ENCODE measurements around the gene ADIPOQ.
A peak's percentile ranks its signal among the peaks of the same experiment; 100 is the strongest.
"Not testable (repeated sequence)": the region's sequence is repeated elsewhere in the genome, so short reads cannot be mapped to it uniquely, and the experiment has no call there.

ADIPOQ gene

GRCh38 chr3:186821429-186822387 lies 20.8 kb upstream of the ADIPOQ start:
- H3K4me1 ChIP-seq (ENCODE audit: insufficient read depth, low read length) = peaks cover 5% of the 10 kb centered on the region
- no peaks in the 10 kb centered on the region for H3K9me3 ChIP-seq (ENCODE audit: control insufficient read depth, insufficient read depth, low read length)
- no peaks in the 10 kb centered on the region for H3K36me3 ChIP-seq (ENCODE audit: insufficient read depth, low read length)
- no peak overlapping the region for H3K9ac ChIP-seq (ENCODE audit: low read depth, low read length)

DNA sequence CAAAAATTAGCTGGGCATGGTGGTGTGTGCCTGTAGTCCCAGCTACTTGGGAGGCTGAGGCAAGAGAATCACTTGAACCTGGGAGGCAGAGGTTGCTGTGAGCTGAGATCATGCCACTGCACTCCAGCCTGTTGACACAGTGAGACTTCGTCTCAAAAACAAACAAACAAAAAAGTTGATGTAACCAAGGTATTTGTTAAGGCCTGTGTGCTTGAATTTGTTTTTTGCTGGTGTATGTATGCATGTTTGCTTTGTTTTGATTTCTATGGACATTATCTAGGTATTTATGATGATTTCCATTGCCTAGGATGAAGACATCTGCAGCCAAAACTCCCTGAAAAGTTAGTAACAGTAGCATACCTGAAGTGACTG lies 20.1 kb upstream of the ADIPOQ start:
- H3K9me3 ChIP-seq (ENCODE audit: control insufficient read depth, insufficient read depth, low read length); H3K9ac ChIP-seq (ENCODE audit: low read depth, low read length); H3K36me3 ChIP-seq (ENCODE audit: insufficient read depth, low read length); H3K4me1 ChIP-seq (ENCODE audit: insufficient read depth, low read length): not testable (repeated sequence)

DNA sequence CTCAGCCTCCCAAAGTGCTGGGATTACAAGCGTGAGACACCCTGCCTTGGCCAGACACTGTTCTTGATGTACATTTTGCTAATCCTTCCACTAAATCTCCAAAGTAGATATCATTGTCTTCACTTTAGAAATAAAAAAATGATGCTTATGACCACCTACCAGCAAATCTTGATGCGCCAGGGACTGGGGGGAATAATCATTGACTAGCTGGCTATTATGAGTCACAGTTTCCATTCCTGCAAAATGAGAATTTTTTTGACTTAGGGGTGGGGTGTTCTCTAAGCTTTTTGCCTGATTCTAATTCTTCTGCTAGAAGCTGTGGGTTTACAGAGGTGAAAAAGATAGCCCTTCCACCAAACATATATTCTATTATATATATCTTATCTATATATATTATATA lies 19.1 kb upstream of the ADIPOQ start:
- Histone ChIP-seq H3K36me3 (ENCODE audit: insufficient read depth, low read length) (no peaks in the 10 kb centered on the region), H3K9ac (ENCODE audit: low read depth, low read length) (no peak overlapping the region), H3K4me1 (ENCODE audit: insufficient read depth, low read length) (peaks cover 8% of the 10 kb centered on the region)

DNA sequence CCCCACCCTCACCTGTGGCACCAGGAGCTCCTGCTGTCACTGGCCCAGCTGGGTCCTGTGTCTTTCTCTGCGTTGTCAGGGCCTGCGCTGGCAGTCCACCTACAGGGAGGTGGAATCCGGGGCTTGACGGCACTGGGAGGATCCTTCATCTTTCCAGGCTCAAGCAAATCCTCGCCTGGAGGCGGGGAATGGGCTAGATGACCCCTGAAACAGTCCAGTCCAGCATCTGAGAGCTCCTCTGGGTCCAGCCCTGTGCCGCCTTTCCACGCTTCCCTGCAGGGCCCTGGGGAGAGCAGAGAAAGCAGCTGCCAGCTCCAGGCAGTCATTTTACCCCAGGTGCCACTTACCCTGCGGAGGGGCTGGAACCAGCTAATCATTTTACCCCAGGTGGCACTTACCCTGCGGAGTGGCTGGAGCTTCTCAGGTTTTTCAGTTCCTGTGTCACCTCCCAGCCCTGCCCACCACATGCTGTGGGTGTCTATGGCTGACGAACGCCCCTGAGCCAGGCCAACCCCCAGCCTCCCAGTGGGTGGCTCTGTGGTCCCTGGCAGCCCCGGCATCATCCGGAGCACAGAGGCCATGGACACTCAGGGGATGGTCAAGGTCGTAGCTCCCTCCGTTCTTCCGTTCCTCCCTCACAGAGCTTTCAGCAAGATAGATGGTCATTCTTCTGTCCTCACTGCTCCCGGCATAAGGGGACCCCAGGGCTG lies 17.9 kb upstream of the ADIPOQ start:
- H3K36me3 ChIP-seq (ENCODE audit: insufficient read depth, low read length) = no peaks in the 10 kb centered on the region
- no peaks in the 10 kb centered on the region for H3K9me3 ChIP-seq (ENCODE audit: control insufficient read depth, insufficient read depth, low read length)
- H3K4me1 ChIP-seq (ENCODE audit: insufficient read depth, low read length) = peaks cover 9% of the 10 kb centered on the region
- H3K9ac ChIP-seq (ENCODE audit: low read depth, low read length) = peak overlapping the region; percentile 74

More for the DNA sequence above, 19.1 kb upstream of the ADIPOQ start:
- no peaks in the 10 kb centered on the region for H3K9me3 ChIP-seq (ENCODE audit: control insufficient read depth, insufficient read depth, low read length)

GRCh38 chr3:186825294-186825821 lies 17.2 kb upstream of the ADIPOQ start:
- Histone ChIP-seq H3K4me1 (ENCODE audit: insufficient read depth, low read length) (peaks cover 9% of the 10 kb centered on the region), H3K9me3 (ENCODE audit: control insufficient read depth, insufficient read depth, low read length) (no peaks in the 10 kb centered on the region), H3K36me3 (ENCODE audit: insufficient read depth, low read length) (no peaks in the 10 kb centered on the region), H3K9ac (ENCODE audit: low read depth, low read length) (peak overlapping the region; percentile 74)

DNA sequence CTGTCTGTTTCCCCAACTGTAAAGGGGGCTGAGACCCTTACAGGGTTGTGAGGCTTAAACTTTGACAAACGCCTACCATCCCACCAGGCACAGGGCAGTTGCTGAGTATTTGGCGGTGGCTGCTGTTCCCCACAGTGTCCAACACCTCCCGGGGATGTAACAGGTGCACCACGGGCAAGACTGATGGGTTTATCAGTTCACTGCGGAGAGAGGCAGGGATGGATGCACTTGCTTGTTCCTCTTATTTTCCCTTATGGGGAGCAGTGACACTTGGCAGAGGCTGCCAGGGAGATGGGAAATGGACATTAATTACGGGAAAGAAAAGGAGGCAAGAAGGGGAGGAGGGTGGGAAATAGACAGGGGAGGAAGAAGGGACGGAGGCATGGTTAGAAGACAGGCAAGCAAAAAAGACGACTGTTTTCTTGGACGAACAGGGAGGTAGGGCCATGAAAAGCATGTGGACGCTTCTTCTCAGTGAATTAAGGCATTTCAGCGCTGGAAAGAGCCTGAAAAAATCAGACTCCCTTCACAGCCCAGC lies 16.6 kb upstream of the ADIPOQ start:
- peaks cover 9% of the 10 kb centered on the region for H3K4me1 ChIP-seq (ENCODE audit: insufficient read depth, low read length)
- H3K9me3 ChIP-seq (ENCODE audit: control insufficient read depth, insufficient read depth, low read length) = no peaks in the 10 kb centered on the region
- H3K36me3 ChIP-seq (ENCODE audit: insufficient read depth, low read length) = no peaks in the 10 kb centered on the region
- H3K9ac ChIP-seq (ENCODE audit: low read depth, low read length) = peak overlapping the region; percentile 74

- H3K4me1 ChIP-seq (ENCODE audit: insufficient read depth, low read length) = peaks cover 9% of the 10 kb centered on the region
- H3K36me3 ChIP-seq (ENCODE audit: insufficient read depth, low read length) = no peaks in the 10 kb centered on the region
- peak overlapping the region; percentile 74; the same call in 1 of the 2 replicates for H3K9ac ChIP-seq (ENCODE audit: low read depth, low read length)
- no peaks in the 10 kb centered on the region for H3K9me3 ChIP-seq (ENCODE audit: control insufficient read depth, insufficient read depth, low read length)
Observed at GRCh38 chr3:186826410-186826975, 16.0 kb upstream of the ADIPOQ start.

DNA sequence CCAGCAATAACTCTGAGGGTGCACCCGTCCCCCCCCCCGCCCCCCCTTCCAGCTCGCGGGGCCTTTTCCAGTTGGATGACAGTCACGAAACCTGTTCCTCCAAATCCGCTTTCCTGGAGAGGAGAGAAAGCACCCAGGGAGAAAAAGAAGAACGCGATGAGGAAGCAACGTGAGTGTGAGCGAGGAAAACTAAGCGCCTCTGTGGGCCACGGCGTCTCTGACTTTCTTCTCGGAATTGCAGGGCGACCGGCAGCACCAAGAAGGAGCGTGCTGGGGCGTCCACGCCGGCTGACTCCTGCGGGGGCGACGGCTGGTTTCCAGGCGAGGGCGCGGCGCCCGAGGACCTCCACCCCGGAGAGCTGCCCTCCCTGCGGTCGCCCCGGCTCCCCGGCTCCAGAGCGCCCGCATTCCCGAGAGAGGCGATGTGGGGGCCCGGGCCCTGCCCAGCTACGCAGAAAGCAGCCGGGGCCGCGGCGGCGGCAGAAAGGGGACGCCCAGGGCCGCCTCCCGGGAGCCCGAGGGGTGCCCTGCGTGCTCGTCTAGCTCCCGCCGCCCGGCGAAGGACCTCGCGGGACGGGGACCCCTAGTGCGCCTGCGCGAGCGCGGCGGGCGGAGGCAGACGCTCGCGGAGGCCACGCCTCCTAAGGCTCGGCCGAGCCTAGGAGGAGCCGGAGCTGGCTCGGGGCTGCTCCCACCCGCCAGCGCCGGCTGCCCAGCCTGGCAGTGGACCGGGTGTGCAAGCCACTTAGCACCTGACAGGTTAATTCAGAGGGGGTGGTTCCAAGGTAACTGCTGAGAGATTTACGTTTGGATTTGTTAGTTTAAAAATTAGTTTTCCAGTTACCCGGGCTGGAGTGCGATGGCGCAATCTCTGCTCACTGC lies 15.3 kb upstream of the ADIPOQ start:
- Histone ChIP-seq H3K9ac (ENCODE audit: low read depth, low read length) (peak overlapping the region; percentile 74), H3K36me3 (ENCODE audit: insufficient read depth, low read length) (no peaks in the 10 kb centered on the region), H3K4me1 (ENCODE audit: insufficient read depth, low read length) (peaks cover 9% of the 10 kb centered on the region), H3K9me3 (ENCODE audit: control insufficient read depth, insufficient read depth, low read length) (no peaks in the 10 kb centered on the region)

DNA sequence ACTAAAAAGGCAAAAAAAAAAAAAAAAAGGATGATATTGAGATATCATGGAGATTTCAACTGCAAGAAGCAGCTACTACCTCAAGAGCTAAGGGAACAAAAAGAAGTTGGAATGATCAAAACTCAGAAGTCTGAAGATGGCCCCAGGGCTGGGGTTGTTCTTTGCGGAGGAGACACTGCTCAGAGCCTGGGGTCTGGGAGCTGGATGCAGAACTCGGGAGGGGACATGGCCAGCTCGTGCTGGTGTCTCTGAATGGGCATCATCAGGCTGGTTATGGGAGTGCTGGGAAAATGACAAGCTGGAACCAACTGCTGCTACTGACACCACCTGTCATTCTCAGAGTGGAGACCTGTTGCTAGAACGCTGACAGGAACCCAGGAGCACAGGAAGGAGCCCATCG lies 14.2 kb upstream of the ADIPOQ start:
- Histone ChIP-seq H3K36me3 (ENCODE audit: insufficient read depth, low read length) (no peaks in the 10 kb centered on the region), H3K9ac (ENCODE audit: low read depth, low read length) (no peak overlapping the region), H3K4me1 (ENCODE audit: insufficient read depth, low read length) (peaks cover 9% of the 10 kb centered on the region), H3K9me3 (ENCODE audit: control insufficient read depth, insufficient read depth, low read length) (no peaks in the 10 kb centered on the region)

GRCh38 chr3:186831798-186832197 lies 10.7 kb upstream of the ADIPOQ start:
- no peaks in the 10 kb centered on the region for H3K36me3 ChIP-seq (ENCODE audit: insufficient read depth, low read length)

GRCh38 chr3:186832276-186832675 lies 10.2 kb upstream of the ADIPOQ start:
- Histone ChIP-seq H3K9me3 (ENCODE audit: control insufficient read depth, insufficient read depth, low read length) (no peaks in the 10 kb centered on the region), H3K4me1 (ENCODE audit: insufficient read depth, low read length) (peaks cover 5% of the 10 kb centered on the region; the same call in 1 of the 2 replicates), H3K36me3 (ENCODE audit: insufficient read depth, low read length) (no peaks in the 10 kb centered on the region), H3K9ac (ENCODE audit: low read depth, low read length) (no peak overlapping the region)

More at GRCh38 chr3:186831798-186832197, 10.7 kb upstream of the ADIPOQ start:
- no peak overlapping the region for H3K9ac ChIP-seq (ENCODE audit: low read depth, low read length)
- no peaks in the 10 kb centered on the region for H3K9me3 ChIP-seq (ENCODE audit: control insufficient read depth, insufficient read depth, low read length)
- peaks cover 5% of the 10 kb centered on the region; the same call in 1 of the 2 replicates for H3K4me1 ChIP-seq (ENCODE audit: insufficient read depth, low read length)

DNA sequence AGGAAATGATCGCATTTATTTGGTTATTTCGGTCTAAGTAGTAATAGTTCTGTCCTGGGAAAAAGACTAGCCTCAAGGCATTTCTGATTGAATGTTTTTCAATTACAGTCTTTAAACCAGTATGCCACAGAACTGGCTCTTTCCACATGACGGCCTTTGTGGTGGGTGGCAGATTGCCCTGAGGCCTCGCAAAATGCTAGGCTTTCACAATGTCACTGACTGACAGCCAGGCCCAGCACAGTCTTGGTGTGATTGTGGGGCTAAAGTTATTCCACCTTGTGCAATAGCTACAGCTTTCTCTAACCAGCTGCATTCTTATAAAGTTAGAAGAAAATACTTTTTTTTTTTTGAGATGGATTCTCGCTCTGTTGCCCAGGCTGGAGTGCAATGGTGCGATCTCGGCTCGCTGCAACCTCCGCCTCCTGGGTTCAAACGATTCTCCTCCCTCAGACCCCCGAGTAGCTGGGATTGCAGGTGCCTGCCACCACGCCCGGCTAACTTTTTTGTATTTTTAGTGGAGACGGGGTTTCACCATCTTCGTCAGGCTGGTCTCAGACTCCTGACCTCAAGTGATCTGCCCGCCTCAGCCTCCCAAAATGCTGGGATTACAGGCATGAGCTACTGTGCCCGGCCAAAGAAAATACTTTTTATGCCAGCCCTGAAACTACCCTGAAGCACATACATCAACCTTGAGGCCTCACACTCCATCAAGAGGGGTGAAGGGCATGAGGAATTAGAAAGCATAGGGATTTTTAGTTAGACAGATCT lies 2.5 kb upstream of the ADIPOQ start:
- no peaks in the 10 kb centered on the region for H3K4me1 ChIP-seq (ENCODE audit: insufficient read depth, low read length)
- H3K36me3 ChIP-seq (ENCODE audit: insufficient read depth, low read length) = no peaks in the 10 kb centered on the region
- H3K9me3 ChIP-seq (ENCODE audit: control insufficient read depth, insufficient read depth, low read length) = no peaks in the 10 kb centered on the region
- no peak overlapping the region for H3K9ac ChIP-seq (ENCODE audit: low read depth, low read length)

DNA sequence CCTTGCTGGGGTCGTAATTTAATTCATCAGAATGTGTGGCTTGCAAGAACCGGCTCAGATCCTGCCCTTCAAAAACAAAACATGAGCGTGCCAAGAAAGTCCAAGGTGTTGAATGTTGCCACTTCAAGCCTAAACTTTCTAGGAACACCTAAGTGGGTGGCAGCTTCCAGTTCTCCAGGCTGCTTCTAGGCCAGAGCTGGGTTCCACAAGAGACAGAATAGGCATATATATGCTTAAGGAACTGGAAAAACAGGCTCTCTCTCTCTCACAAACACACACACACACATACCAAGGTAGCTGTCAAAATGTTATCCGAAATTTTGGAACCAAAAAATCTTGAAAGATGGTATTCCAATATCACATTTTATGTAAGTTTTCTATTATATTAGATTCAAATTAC lies 890 bp upstream of the ADIPOQ start:
- Histone ChIP-seq H3K4me1 (ENCODE audit: insufficient read depth, low read length) (no peaks in the 10 kb centered on the region), H3K36me3 (ENCODE audit: insufficient read depth, low read length) (no peaks in the 10 kb centered on the region), H3K9me3 (ENCODE audit: control insufficient read depth, insufficient read depth, low read length) (no peaks in the 10 kb centered on the region), H3K9ac (ENCODE audit: low read depth, low read length) (no peak overlapping the region)
